Measurements from ENCODE around the gene UMAD1.
A peak's percentile ranks its signal among the peaks of the same experiment; 100 is the strongest.

The UMAD1 gene

GRCh38 chr7:7640221-7641128 lies at the start of gene UMAD1:
Gene UMAD1, plus strand, starts transcription at chr7:7640752. Its CDS starts 32,620 bp downstream, at chr7:7673372.
- FAIRE-seq: peak; percentile 96

- FAIRE-seq: peak; percentile 74
These were observed 45.1 kb upstream of the UMAD1 start for GRCh38 chr7:7595451-7595850.

- no peak for FAIRE-seq
These were observed 44.4 kb upstream of the UMAD1 start for GRCh38 chr7:7596176-7596575.

- FAIRE-seq: no peak
These were observed 33.5 kb upstream of the UMAD1 start for GRCh38 chr7:7607010-7607409.

DNA sequence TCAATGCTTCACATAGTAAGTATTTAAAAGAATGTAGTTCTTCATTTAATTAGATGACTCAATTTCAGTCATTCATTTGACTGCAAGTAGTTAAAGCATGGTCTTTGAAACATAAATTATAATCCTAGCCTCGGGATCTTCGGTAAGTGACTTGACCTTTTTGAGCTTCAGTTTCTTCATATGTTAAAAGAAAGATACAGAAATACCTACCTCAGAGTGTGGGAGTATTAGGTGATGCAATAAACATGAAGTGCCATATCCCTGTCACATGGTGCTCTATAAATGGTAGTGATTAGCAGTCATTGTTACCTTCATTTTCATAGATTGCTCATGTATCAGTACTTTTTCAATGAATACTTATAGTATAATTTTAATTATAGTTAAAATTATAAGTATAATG lies 31.2 kb upstream of the UMAD1 start:
- FAIRE-seq: no peak

DNA sequence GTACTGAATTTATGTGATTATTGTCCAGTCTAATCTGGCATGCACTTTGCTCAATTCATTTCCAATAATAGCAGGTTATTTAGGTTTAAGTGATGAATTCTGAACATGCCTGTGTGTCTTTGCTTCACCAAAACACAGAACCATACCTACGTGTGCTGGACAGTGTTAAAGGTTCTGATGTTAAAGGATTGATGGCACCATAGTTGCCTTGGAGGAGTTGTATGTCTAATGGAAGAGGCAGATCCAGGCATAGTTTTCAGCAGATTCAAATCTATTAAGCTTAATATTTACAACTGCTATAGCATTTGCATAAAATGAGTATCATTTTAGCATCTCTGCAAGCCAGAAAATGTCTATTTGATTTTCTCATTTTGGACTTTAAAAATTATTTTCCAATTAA lies 28.0 kb upstream of the UMAD1 start:
- no peak for FAIRE-seq

DNA sequence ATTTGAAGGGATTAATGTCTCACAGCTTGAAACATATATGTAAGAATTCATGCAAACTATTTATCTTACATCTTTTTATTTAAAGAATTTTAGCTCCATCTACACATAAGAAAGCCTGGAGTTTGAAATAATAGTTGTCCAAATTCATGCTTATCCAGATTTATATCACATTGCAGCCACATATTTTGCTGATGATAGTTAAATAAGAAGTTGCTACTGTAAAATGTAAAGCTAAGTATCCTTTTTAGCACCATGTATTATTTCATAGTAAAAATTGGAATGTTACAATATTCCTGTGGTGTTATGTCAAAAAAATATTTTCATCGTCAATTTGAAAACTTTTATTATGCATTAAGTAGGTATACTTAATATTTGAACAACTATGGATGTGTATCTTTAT lies 27.3 kb upstream of the UMAD1 start:
- no peak for FAIRE-seq

GRCh38 chr7:7614018-7614741 lies 26.4 kb upstream of the UMAD1 start:
- no peak for FAIRE-seq

DNA sequence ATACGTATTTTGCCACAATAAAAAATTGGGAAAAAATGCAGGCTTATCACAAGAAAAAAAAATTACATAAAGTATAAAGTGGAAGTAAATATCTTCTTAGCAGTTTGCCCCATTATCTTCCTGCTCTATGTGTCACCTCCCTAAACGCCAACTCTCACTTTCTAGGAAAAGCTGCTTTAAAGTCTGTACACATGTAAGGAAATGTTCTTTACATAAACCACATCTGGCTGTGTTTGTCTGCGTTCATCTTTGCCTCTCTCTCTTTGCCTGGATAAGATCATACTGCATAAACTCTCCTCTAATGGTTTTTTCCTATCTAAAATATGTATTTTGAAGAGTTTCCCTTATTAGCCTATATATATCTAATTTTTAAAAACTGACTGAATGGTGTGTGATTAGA lies 23.0 kb upstream of the UMAD1 start:
- no peak for FAIRE-seq

DNA sequence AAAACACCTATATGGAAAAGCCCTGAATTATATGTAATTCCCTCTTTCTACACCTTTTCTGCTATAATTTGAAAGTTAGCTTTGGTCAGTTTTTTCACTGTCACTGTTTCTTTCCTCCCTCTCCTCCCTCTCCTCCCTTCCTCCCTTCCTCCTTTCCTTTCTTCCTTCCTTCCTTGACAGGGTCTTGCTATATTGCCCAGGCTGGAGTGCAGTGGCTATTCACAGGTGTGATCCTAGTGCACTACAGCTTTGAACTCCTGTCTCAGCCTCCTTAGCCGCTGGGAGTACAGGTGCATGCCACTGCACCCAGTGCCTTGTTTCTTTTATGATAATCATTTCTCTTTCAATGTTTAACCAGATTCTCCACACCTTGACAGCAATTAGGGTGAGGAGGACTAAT lies 22.1 kb upstream of the UMAD1 start:
- FAIRE-seq: no peak

DNA sequence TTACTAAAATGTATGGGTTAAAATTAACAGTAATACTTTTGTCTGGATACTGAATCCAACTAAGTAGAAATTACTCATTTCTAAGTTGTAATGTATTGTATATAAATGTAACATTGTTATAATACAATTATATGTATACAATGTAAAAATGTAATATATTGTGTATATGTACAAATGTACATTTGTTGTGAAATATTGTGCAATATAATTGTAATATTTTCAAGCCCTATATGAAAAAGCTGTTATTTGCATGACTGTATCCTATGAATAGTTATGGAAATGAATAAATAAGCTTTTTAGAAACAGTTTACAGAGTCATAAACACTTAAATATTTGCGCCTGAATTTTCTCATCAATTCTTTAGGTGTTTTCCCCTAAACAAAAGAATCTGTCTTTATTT lies 20.3 kb upstream of the UMAD1 start:
- no peak for FAIRE-seq

DNA sequence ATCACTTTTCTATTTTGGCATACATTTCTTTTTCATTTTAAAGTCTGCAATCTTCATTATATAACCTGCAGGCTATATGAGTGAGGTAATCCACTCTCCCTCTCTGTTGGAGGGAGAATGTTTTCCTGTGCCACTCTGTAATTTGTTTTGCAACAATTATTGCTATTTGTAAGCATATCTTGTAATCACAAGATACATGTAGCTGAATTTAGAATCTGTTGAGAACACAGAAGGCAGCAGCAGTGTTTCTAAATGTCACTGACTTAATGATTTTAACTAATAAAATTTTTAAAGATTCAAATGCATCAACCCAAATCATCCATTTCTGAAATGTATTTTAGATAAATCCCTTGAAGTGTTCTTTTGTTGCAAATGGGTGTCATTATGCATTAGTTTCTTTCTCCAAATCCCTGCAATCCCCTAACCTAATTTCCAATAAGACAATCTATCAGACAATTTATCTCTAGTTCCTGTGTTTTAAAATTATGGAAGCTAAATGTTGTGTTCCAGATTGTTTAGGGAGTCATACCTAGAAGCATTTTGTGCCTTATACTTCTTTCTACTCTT lies 19.8 kb upstream of the UMAD1 start:
- no peak for FAIRE-seq

DNA sequence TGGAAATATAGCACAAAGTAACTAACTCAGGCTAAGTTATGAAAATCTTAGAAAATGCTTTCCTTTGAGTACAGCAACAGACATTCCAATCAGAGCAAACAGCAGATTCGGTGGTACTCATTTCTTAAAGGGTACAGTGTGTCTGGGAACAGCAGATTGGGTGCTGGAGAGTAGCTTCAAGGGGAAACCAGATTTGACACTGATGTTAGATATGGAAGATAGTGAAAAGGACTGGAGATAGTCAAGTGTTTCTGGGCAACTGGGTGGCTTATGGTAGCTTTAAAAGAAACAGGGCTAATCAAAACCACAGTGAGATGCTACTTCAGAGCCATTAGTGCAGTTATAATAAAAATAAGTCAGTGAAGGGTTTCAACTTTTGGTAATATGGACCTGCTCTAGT lies 12.1 kb upstream of the UMAD1 start:
- no peak for FAIRE-seq

GRCh38 chr7:7630626-7631329 lies 9.8 kb upstream of the UMAD1 start:
- FAIRE-seq: no peak

DNA sequence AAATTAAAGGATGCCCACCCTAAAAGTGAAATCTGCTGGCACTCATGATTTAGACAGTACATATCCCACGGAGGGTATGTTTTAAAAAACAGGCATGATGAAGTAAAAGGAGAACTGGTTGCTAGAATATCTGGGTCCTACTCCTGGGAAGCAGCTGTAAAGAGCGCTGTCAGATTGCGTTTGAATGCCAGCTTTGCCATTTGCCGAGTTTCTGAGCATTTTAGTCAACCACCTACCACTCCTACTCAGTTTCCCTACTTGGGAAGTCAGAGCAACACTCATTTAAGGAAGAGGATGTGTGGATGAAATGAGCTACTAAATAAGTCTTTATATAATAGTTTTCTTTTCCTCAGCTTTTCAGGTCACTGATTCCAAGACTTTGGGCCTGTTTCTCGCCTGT lies 1.1 kb upstream of the UMAD1 start:
- no peak for FAIRE-seq

DNA sequence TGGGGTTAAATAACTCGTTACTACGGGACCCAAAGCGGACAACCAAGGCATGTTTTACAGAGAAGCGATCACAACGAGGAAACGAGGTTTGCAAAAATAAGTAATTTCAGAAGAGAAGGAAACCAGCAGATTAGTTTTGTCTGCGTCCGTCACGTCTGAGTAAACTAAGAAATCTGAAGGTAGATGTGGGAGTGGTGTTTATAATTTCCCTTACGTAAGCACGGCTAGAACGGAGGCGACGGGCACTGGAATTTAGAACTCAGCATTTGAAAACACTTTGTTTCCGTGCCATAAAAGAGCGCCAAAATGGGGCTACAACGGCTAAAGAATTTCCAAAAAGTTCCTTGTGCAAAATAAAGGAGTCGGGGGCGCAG lies 718 bp upstream of the UMAD1 start:
- no peak for FAIRE-seq

- FAIRE-seq: no peak
These were observed 644 bp downstream of the UMAD1 start for GRCh38 chr7:7641129-7641663.

- no peak for FAIRE-seq
These were observed 1.5 kb downstream of the UMAD1 start for GRCh38 chr7:7642081-7642480.

DNA sequence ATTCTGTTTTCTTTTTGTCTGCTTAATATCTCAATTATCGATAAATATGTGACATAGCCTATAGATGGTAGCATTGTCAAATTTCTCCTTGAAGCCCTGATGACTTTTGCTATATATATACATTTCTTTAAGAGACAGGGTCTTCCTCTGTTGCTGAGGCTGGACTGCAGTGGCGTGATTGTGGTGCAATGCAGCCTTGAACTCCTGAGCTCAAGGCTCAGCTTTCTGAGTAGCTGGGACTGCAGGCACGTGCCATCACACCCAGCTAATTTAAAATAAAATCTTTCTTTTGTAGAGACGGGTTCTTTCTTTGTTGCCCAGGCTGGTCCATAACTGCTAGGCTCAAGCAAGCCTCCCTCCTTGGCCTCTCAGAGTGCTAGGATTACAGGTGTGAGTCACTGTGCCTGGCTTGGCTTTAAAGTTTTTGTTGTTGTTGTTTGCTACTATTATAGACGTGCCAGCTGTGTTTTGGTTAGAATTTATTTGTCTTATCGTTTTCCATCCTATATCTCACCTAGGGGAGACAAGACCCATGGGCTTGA lies 7.0 kb downstream of the UMAD1 start:
- no peak for FAIRE-seq

DNA sequence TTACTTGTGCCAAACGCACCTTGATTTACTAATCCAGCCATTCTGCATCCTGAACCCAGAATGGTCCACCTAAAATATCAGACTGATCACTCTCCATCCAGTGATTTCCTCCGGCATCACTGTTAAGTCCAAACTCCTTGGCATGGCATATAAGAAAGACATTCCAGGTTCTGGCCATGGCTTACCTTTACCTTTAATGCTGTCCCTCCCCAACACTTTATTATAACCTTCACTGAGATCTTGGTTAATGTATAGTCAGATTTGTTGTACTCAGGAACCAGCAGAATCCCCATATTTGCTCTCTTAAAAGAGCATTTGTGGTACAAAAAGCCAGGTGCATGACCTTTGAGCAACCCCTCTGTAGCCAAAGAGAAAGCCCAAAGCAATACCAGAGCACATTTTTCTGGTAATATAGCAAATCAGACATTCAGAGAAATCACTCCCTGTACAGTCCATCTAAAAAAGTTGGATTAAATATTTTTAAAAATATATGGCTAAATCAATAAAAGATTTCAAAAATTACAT lies 10.2 kb downstream of the UMAD1 start:
- FAIRE-seq: no peak

GRCh38 chr7:7651479-7651878 lies 10.9 kb downstream of the UMAD1 start:
- FAIRE-seq: no peak

GRCh38 chr7:7652798-7653540 lies 12.4 kb downstream of the UMAD1 start:
- FAIRE-seq: no peak

Measured in TTC549 (cell line).